NCI-H1092 treated with DMSO at 0.1 percent for 48 hours (cell line): Measurements from ENCODE around the gene SPDYE11.
"Not testable (repeated sequence)": the region's sequence is repeated elsewhere in the genome, so short reads cannot be mapped to it uniquely, and the experiment has no call there.

Source experiments
- DNase-seq: peaks from one replicate; lab custom pipeline; 2025; lab: John Stamatoyannopoulos, UW

Gene SPDYE11

DNA sequence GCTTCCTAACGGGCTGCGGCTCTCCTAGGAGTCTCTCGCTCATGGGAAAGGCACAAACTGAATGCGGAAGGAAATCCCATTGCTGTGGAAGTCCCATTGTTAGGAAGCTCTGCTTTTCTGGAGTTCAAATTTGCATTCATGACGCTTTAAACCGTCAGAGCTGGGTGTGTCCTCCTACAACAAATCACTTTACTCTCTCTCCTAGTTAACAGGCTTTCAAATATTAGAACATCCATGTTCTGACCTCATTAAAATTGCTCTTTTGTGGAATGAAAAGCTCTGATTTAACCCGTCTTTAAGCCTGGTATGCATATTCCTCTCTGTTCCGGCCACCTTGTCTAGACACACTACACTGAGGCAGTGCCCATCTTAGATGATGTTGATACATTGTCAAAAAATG is at the start of gene SPDYE11:
Gene SPDYE11, minus strand, starts transcription at position 101 of the 400 bp plus-strand sequence. CDS start 1,800 bp downstream, outside the sequence.
- not testable (repeated sequence) for DNase-seq

DNA sequence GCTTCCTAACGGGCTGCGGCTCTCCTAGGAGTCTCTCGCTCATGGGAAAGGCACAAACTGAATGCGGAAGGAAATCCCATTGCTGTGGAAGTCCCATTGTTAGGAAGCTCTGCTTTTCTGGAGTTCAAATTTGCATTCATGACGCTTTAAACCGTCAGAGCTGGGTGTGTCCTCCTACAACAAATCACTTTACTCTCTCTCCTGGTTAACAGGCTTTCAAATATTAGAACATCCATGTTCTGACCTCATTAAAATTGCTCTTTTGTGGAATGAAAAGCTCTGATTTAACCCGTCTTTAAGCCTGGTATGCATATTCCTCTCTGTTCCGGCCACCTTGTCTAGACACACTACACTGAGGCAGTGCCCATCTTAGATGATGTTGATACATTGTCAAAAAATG is 28.2 kb upstream of the SPDYE11 start, which contains the start of gene SPDYE9:
Gene SPDYE9, minus strand, starts transcription at position 101 of the 400 bp plus-strand sequence. CDS start 1,800 bp downstream, outside the sequence.
- not testable (repeated sequence) for DNase-seq

- not testable (repeated sequence) for DNase-seq
Measured at GRCh38 chr7:73029666-73030065, 28.0 kb downstream of the SPDYE11 start, which contains the start of gene SPDYE8. Gene SPDYE8 (minus strand): TSS chr7:73029766. CDS start chr7:73027966, 1,800 bp downstream.

DNA sequence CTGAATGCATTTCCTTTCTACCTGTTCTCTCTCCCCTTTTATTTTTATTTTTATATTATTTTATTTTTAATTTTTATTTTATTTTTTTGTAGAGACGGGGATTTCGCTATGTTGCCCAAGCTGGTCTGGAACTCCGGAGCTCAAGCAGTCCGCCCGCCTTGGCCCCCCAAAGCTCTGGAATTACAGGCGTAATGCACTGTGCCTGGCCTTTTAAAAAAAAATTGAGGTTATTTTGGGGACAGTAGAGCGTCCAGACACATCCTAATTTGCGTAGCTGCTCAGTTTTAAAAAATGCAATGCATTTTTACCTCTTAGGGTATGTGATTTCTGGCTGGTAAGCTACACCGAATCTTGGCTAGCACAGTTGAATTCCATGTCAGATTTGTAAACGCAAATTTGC is 51.2 kb downstream of the SPDYE11 start:
- not testable (repeated sequence) for DNase-seq

DNA sequence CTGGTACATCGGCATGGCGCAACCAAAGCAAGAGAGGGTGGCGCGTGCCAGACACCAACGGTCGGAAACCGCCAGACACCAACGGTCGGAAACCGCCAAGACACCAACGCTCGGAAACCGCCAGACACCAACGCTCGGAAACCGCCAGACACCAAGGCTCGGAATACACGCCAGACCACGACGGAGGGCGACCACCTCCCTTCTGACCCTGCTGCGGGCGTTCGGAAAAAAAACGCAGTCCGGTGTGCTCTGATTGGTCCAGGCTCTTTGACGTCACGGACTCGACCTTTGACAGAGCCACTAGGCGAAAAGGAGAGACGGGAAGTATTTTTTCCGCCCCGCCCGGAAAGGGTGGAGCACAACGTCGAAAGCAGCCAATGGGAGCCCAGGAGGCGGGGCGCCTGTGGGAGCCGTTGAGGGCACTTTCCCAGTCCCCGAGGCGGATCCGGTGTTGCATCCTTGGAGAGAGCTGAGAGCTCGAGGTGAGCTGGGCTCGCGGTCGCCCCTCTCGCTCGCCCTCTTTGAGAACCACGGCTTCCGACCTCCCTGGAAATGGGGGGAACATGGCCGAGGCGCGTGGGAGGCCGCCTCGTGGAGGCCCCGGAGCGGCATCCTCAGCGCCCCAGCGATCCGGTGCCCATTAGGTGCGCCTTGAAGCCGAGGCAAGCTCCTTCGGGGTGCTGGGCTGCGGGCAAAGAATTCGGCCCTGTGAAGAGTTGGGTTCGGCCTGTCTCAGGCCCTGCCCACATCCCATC is 51.8 kb downstream of the SPDYE11 start:
- DNase-seq, result not testable (repeated sequence)

- DNase-seq, result not testable (repeated sequence)
Measured at GRCh38 chr7:73005356-73005692, 52.4 kb downstream of the SPDYE11 start.

DNA sequence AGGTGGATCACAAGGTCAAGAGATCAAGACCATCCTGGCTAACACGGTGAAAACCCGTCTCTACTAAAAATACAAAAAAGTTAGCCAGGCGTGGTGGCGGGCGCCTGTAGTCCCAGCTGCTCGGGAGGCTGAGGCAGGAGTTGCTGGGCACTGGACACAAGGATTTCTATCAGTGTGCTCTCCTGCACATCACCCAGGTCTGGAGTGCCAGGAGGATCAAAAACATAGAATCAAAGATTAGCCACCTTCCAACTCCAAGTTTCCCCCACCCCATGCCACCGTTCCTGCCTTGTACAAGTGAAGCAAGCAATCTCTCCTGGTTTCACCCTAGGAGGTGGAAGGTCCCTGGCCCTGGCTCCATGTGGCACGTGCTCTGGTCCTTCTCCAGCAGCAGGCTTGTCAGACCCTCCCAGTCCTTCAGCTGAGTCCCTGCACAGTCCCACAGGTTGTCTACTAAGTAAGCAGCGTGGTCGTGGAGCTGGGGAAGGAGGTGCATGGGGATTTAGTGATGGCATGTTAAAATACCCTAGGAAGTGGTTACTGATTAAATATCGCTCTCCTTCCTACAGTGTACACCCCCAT is 59.7 kb downstream of the SPDYE11 start:
- DNase-seq, result not testable (repeated sequence)
